Measurements from ENCODE around the gene RBM45. TPM values are rescaled to one million over a fixed set of nuclear protein-coding genes. Genes with fewer than 3 reads are reported as not detected.

RBM45 gene
- total RNA-seq, 4 donors from 2014 or later, result 18.0 to 25.3 (median 22.5) TPM

GRCh38 chr2:178114462-178114861, 2.2 kb downstream of the RBM45 start:
- WGBS, 2 donors, result 86 to 90% methylated on average over 2 of the region's 2 CpGs
- H3K4me1 ChIP-seq, result peaks cover 6 to 14% of the 10 kb centered on the region in 2 donors
- intact Hi-C loops (cut with DNase I), result no loop called here
- no peak for TF ChIP-seq POLR2A (IDR thresholded peaks at IDR 0.05)
- TF ChIP-seq, protein P1, sequence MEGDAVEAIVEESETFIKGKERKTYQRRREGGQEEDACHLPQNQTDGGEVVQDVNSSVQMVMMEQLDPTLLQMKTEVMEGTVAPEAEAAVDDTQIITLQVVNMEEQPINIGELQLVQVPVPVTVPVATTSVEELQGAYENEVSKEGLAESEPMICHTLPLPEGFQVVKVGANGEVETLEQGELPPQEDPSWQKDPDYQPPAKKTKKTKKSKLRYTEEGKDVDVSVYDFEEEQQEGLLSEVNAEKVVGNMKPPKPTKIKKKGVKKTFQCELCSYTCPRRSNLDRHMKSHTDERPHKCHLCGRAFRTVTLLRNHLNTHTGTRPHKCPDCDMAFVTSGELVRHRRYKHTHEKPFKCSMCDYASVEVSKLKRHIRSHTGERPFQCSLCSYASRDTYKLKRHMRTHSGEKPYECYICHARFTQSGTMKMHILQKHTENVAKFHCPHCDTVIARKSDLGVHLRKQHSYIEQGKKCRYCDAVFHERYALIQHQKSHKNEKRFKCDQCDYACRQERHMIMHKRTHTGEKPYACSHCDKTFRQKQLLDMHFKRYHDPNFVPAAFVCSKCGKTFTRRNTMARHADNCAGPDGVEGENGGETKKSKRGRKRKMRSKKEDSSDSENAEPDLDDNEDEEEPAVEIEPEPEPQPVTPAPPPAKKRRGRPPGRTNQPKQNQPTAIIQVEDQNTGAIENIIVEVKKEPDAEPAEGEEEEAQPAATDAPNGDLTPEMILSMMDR (IDR thresholded peaks at IDR 0.05), result no peak
- no peaks in the 10 kb centered on the region for H3K9me3 ChIP-seq
- no peak overlapping the region for H3K4me3 ChIP-seq (replicated peaks in 1 of 3)
- no peak for DNase-seq
- H3K27ac ChIP-seq, result no peak overlapping the region
- H3K36me3 ChIP-seq, result peaks cover 0 to 4% of the 10 kb centered on the region in 2 donors
- H3K27me3 ChIP-seq, result no peaks in the 10 kb centered on the region

GRCh38 chr2:178115271-178115670, 3.0 kb downstream of the RBM45 start:
- peaks cover 0 to 4% of the 10 kb centered on the region in 2 donors for H3K36me3 ChIP-seq
- H3K27ac ChIP-seq, result no peak overlapping the region
- H3K4me1 ChIP-seq, result peaks cover 6 to 14% of the 10 kb centered on the region in 2 donors
- H3K27me3 ChIP-seq, result no peaks in the 10 kb centered on the region
- intact Hi-C loops (cut with DNase I), result no loop called here
- no peaks in the 10 kb centered on the region for H3K9me3 ChIP-seq
- H3K4me3 ChIP-seq (replicated peaks in 1 of 3), result no peak overlapping the region
- TF ChIP-seq, protein P1 (IDR thresholded peaks at IDR 0.05), result no peak
- TF ChIP-seq POLR2A (IDR thresholded peaks at IDR 0.05), result no peak
- no peak for DNase-seq

DNA sequence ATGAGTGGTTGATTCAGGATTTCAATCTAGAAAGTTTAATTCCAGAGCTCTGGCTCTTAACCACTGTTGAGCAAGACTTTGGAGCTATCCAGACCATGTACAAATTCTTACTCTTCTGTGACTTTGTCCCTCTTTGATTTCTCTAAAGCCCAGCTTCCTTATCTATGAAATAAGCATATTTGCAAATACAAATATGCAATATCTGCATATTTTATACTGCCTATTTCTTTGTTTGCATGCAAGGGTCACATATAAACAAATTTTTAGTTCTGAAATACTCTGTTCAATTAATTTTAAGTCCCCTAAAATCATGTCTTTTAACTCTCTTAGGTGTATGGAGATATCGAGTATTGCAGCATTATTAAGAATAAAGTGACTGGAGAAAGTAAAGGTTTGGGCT, 5.5 kb downstream of the RBM45 start:
- WGBS, 2 donors, result 94 to 100% methylated on average over 1 of the region's 1 CpG
- Histone ChIP-seq H3K9me3 (no peaks in the 10 kb centered on the region), H3K27me3 (no peaks in the 10 kb centered on the region), H3K4me1 (peaks cover 6 to 10% of the 10 kb centered on the region in 2 donors), H3K36me3 (peaks cover 4 to 18% of the 10 kb centered on the region in 2 donors), H3K4me3 (replicated peaks in 1 of 3) (no peak overlapping the region), H3K27ac (no peak overlapping the region)
- no peak for DNase-seq
- intact Hi-C loops (cut with DNase I), result no loop called here
- TF ChIP-seq, protein P1 (IDR thresholded peaks at IDR 0.05), result no peak
- TF ChIP-seq POLR2A (IDR thresholded peaks at IDR 0.05), result no peak

GRCh38 chr2:178119179-178119922, 7.1 kb downstream of the RBM45 start:
- Histone ChIP-seq H3K27ac (no peak overlapping the region), H3K4me3 (replicated peaks in 1 of 3) (no peak overlapping the region), H3K27me3 (no peaks in the 10 kb centered on the region), H3K4me1 (no peaks in the 10 kb centered on the region), H3K36me3 (peaks cover 4 to 19% of the 10 kb centered on the region in 2 donors), H3K9me3 (no peaks in the 10 kb centered on the region)
- TF ChIP-seq, protein P1 (IDR thresholded peaks at IDR 0.05), result no peak
- no peak for TF ChIP-seq POLR2A (IDR thresholded peaks at IDR 0.05)
- 82 to 91% methylated on average over 3 of the region's 3 CpGs for WGBS, 2 donors
- intact Hi-C loops (cut with DNase I), result no loop called here
- DNase-seq, result no peak

GRCh38 chr2:178123163-178123562, 10.9 kb downstream of the RBM45 start:
- Histone ChIP-seq H3K27me3 (no peaks in the 10 kb centered on the region), H3K36me3 (peaks cover 4 to 20% of the 10 kb centered on the region in 2 donors), H3K27ac (no peak overlapping the region), H3K4me3 (replicated peaks in 1 of 3) (no peak overlapping the region), H3K9me3 (no peaks in the 10 kb centered on the region), H3K4me1 (no peaks in the 10 kb centered on the region)
- no peak for TF ChIP-seq POLR2A (IDR thresholded peaks at IDR 0.05)
- TF ChIP-seq, protein P1 (IDR thresholded peaks at IDR 0.05), result no peak
- WGBS, 2 donors, result 90 to 95% methylated on average over 2 of the region's 2 CpGs
- intact Hi-C loops (cut with DNase I), result no loop called here
- no peak for DNase-seq

Data from thyroid gland (tissue), 4 donors.